Stimulated activated CD4-positive, alpha-beta T cell treated with anti-CD3 and anti-CD28 coated beads, Interleukin-1b, Interleukin-23, amount 100 ng/mL, for 48 hours (primary cell): ENCODE measurements around the gene INCENP.

Experiments
- DNase-seq: peaks from one replicate; pipeline ENCODE4 v3.0.0-alpha.2; 2020

The INCENP gene

DNA sequence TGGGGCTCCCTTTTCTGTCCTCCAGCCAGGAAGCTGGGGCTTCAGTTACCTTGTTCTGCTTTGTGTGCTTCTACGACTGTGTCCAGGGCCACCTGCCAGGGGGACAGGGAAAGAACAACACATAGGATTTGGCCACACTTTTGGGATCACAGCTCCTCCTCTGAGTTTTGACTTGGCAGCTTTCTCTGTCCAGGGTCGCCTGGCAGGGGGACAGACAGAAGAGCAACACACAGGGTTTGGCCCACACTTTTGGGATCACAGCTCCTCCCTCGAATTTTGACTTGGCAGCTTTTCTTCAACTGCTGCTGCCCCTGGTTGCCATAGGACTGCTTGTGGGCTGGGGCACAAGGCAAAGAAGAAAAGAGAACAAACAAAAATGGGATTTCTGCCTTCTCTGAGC lies 19.1 kb downstream of the INCENP start:
- no peak for DNase-seq

DNA sequence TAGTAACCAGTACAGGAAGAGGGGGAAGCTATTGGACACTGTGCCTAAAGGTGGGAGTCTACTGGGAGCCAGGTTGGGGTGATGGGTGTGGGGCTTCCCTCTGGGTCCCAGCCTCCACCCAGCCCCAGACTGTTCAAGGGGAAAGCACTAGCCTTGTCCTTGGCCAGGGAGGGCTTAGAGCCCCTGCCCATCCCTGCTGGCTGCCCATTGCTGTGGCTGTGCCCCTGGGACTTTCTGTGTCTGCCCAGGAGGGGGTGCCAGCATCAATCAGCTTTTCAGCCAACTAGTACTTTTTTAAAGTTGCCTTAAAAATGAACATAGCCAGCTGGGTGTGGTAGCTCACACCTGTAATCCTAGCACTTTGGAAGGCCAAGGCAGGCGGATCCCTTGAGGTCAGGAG lies 19.9 kb downstream of the INCENP start:
- no peak for DNase-seq

DNA sequence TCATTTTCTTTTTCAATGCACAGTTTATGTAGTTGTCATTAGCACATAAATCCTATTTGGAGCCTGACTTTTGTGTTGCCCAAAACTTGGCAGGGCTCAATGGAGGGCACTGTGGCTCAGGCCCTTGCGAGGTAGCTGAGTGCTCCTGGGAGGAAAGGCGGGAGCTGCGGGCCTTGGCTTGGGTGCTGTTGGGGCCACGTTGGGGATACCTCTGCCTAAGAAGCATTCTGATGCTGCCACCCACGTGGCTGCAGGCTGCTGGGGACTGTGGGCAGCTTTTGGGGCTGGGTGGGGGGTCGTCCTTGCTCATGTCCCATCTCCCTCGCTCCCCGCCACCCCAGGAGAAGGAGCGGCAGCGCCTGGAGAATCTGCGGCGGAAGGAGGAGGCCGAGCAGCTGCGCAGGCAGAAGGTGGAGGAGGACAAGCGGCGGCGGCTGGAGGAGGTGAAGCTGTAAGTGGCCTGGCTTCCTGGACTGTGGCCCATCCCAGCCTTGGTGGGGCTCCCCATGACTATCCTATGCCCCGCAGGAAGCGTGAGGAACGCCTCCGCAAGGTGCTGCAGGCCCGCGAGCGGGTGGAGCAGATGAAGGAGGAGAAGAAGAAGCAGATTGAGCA lies 20.9 kb downstream of the INCENP start:
- DNase-seq = no peak

DNA sequence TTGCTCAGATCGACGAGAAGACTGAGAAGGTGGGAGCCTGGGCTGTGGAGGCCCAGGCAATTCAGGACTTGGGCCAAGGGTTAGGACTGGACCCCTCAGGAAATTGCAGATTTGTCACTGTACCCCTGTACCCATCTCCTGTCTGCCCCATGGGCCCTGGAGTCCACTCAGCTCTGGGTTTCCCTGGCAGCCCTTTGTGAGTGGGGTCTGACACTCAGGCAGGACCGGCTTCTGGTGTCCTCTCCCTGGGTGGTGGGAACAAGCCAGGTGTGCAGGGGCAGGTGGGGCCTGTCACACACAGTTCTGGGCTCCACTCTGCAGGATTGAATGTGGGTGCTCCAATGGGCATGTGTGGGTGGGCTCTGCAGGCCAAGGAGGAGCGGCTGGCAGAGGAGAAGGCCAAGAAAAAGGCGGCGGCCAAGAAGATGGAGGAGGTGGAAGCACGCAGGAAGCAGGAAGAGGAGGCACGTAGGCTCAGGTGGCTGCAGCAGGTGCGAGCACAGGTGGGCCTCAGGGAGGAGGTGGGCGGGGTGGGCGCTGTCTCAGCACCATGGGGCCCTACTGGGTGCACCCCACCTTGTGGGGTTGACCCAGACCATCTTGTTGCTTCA lies 21.6 kb downstream of the INCENP start:
- no peak for DNase-seq

DNA sequence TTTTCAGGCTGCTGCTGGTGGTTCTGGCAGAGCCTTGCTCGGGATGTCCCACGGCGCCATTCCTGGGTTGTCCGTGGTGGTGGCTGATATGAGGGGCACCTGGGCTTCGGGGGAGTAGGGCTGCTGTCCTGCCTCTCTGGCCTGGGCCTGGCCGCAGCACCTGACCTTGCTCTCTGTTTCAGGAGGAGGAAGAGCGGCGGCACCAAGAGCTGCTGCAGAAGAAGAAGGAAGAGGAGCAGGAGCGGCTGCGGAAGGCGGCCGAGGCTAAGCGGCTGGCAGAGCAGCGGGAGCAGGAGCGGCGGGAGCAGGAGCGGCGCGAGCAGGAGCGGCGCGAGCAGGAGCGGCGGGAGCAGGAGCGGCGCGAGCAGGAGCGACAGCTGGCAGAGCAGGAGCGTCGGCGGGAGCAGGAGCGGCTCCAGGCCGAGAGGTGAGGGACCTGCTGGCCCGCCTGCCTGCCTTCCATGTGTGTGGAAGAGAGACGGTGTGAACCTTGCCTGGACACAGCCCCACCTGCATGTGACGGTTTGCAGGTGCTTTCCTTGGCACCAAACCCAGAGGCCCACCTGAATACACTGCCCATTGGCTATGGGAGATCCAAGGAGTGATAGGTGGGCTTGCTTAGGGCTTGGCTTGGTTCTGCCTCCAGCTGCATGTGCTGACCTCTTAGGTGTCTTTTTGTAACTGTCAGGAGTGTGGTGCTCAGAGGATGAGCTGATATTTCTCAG lies 22.8 kb downstream of the INCENP start:
- no peak for DNase-seq

DNA sequence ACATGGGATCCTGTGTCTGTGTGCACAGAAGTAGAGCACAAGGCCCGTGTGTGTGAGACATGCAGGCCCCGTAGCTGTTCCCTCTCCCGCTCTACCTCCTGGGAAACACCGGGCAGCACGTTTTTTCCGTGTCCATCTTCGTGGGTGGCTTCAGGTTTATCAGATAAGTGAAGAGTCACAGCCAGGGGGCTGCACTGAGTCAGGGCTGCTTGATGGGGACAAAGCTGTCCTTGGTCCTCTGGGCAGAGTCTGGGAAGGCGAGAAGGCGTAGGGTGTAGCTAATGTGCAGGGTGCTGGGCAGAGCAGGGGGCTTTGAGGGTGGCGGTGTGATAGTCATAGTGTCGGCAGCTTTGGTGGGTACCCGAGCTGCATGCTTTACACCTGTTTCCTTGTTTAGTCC lies 23.7 kb downstream of the INCENP start:
- no peak for DNase-seq

DNA sequence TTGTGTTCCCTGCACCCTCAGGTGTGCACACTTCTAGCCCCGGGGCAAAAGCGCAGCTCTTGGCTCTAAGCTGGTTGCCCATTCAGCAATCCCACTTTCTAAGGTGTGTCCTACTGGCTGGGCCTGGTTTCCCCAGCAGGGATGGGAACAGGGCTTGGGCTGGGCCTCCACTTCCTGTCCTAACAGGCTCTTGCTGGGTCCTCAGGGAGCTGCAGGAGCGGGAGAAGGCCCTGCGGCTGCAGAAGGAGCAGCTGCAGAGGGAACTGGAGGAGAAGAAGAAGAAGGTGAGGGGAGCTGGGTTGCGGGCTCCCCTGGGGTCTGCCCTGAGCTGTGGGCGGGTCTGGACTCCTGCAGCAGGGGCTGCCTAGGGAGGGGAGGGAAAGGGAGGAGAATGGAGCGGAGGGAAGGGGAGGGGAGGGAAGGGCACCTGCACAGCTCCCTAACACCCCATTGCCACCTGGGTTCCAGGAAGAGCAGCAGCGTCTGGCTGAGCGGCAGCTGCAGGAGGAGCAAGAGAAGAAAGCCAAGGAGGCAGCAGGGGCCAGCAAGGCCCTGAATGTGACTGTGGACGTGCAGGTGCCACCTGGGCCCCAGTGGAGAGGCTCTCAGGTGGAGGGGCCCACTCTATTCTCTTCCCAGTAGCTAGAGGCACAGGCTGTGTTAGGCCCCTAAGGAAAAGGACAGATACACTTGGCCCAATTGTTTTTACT lies 24.6 kb downstream of the INCENP start:
- DNase-seq = no peak

DNA sequence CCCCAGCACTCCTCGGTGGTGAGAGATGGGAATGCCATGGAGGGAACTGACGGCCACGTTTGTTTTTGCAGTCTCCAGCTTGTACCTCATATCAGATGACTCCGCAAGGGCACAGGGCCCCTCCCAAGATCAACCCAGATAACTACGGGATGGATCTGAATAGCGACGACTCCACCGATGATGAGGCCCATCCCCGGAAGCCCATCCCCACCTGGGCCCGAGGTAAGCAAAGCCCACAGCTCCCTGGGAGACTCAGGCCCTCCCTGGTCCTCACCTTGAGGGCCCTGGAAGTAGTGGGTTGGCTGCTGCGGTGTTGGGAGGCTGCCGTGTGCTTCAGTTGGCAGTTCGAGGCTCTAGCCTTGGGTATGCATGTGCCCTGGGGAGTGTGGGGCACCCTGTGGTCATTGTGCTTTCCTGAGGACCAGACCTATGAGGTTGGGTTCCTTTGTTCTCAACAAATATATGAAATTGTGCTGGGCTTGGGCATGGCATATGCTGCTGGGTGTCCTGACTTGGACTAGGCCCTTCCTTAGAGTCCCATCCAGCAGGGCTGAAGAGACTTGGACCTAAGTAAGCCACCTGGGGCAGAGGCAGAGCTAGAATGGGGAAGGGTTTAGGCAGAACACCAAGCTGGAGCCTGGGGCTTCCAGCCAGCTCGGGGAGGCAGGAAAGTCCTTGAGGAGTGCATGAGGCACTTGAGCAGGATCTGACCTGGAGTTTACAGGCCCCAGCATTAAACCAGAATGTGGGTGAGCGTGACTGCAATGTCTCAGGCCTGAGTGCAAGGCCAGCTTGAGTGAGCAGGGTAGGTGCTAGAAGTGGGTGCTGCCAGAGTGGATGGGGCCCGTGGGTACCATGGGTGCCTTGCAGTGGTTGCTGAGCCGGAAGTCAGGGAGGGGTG lies 26.4 kb downstream of the INCENP start:
- no peak for DNase-seq

DNA sequence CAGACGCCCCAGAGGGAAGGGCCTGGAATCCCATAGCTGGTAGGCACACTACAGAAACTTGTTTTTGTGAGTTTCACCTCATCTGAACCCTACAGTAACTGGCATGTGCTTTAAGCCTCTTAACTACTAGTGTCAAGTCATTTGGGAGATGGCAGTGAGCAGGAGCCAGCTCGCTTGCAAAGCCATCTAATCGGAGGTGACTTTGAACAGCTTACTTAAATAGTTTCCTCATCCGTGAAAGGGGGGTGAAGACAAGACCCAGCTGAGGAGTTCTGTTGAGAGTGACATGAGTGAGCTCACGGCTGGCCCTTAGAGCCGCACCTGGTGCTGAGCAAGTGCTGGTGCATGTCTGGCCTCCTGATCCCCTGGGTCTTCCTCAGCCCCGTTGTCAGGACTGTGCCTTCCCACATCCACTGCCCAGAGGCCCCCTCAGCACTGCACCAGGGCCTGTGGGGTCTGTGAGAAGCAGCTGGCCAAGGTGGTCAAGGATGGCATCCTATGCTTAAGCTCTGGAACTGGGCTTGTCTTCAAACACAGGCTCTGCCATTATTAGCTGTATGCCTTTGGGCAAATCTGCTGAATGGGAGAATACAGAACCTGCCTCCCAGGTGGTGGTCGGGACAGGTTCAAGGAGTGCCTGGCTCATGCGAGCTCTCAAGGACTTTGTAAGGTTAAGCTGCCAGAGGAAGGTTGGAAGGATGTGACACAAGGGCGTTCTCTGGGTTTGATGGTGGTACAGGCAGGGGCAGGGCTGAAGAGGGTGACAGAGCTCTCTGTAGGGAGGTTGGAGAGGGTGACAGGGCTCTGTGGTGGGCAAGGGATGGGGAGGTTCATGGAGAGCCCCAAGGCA lies 27.3 kb downstream of the INCENP start:
- DNase-seq = no peak

DNA sequence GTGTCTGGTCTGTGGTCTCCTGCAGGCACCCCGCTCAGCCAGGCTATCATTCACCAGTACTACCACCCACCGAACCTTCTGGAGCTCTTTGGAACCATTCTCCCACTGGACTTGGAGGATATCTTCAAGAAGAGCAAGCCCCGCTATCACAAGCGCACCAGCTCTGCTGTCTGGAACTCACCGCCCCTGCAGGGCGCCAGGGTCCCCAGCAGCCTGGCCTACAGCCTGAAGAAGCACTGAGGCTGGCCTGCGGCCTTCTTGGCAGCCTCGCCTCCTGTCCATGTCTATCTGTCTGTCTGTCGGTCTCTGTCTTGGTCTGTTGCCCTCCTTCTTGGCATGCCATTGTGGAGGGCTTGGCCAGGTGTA lies 27.9 kb downstream of the INCENP start:
- DNase-seq = no peak

DNA sequence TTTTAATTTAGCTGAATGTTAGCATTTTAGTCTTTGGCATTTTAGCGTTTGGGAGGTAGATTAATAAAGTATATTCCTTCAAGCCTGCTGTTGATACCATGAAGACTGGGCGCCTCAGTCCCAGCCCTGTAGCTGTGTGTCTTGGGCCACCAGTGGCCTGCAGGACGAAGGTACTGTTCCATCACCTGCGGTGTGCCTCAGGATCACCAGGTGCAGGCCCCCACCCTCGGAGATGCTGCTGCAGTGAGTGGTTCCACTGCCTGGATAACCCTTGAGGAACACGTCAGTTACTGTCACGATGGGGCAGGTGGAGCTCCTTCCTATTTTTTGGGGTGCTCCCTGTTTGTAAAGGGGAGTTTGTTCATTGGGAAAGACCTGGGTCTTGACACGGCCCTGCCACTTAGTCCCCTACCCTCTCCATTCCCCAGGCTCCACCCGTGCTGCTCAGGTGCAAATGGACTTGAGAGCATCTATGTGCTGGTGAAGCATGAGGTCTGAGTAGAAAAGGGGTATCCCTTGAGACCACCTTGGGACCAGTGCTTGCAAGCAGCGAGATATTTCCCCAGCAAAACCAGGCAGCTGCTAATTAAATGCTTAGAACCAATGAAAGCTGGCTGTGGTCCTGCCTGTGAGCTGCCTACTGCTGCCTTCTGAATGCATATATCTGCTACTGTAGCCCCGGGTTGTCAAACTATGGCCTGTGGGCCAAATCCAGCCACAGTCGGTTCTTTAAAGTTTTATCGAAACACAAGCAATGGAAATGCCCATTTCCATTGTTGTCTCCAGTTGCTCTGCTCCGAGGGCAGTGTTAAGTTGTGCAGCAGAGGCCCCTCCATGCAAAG lies 28.7 kb downstream of the INCENP start:
- DNase-seq = no peak

DNA sequence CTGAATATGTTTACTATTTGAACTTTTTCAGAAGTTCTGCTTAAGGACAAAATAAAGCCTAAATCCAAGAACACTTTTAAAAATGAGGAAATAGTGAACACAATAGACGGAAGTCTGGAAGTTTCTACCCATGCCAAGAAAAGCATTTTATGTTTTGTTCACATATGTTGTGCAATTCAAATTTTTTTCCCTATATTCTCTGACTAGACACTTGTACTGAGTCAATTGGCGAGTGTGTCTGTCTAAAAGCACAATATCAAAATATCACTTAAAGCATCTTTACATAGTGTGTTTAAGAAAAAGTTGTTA lies 29.2 kb downstream of the INCENP start:
- DNase-seq = no peak

DNA sequence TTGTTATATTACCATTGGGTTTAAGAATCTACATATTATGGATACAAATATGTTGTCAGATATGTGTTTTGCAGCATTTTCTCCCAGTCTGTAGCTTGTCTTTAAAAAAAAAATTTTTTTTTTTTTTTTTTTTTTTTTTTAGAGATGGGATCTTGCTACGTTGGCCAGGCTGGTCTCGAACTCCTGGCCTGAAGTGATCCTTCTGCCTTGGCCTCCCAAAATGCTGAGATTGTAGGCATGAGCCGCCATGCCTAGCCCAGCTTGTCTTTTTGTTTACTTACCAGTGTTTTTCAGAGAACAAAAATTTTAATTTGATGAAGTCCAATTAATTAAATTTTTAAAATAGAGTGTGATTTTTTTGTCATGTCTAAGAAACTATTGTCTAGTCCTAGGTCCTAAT lies 29.8 kb downstream of the INCENP start:
- DNase-seq = no peak

DNA sequence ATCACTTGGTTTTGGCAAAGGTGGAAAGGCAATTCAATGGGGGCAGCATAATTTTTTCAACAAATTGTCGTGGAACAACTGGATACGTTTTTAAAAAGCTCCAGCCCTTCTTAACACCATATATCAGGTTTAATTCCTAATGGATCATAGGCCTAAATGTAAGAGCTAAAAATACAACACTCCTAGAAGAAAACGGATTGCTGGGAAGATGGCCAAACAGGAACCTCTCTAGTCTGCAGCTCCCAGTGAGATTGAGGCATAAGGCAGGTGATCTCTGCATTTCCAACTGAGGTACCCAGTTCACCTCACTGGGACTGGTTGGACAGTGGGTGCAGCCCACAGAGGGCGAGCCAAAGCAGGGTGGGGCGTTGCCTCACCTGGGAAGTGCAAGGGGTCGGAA lies 33.8 kb downstream of the INCENP start:
- DNase-seq = no peak

DNA sequence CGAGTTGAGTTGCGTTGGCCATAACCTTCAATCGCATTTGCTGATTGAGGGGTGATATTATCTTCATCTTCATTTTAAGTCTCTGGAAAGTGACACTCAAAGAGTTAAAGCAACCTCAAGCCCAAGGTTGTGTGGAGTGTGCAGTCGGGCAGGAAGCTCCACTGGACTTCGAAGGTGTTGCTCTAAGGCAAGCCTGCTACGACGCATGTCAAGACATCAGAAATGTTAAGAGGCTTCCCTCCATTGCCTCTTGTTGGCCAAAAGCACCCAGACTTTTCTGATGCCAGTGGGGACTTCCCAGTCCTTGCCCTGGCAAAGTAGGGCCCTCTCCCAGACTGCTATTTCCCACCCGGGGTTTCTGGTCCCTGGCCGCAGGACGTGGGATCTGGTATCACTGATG lies 42.6 kb downstream of the INCENP start:
- DNase-seq = no peak

DNA sequence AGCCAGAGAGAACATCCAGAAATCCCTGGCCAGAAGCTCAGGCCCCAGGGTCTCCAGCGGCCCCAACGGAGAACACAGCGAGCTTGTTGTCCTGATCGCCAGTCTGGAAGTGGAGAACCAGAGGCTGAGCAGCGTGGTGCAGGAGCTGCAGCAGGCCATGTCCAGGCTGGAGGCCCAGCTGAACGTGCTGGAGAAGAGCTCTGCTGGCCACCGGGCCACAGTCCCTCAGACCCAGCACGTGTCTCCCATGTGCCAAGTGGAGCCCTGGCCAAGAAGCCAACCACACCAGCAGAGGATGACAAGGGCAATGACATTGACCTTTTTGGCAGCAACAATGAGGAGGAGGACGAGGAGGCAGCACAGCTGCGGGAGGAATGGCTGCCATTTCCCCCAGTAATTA lies 45.6 kb downstream of the INCENP start:
- no peak for DNase-seq

DNA sequence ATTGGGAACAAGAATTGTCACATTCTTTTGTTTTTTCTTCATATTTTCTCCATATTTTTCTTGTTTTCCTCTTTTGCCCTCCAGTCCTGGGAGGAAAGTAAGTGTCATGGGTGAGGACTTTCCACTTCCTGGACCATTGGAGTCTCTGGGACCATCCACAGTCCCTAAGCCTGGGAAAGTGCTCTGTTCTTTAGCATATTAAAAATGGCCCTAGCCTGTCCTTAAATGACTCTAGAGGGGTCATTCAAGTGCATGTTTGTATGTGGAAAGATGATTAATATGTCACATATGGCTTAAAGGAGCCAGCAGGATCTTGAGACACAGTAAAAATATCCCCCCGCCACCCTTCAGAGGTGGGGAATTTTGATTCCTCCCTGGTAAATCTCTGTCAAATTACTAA lies 46.1 kb downstream of the INCENP start:
- DNase-seq = no peak

DNA sequence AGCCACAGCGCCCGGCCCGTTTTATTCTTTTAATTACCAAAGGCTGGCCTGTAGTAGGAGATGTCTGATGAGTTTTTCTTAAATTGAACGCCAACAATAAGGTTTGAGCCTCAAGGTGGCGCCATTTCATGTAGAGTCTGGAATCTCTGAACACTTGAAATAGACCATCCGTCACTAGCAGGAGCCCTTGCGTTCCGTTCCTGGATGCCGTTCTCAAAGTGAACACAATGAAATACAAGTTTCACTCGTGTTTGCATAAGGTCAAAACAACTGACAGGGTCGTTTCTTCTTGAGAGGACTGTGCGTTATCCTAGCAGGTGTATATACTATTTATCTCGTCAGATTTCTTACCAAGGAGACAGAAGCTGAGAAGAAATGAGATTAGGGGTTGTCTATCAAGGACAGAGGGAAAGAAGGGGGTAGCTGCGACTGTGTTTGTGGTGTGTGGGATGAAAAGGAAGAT lies 47.5 kb downstream of the INCENP start:
- peak; percentile 73 for DNase-seq

DNA sequence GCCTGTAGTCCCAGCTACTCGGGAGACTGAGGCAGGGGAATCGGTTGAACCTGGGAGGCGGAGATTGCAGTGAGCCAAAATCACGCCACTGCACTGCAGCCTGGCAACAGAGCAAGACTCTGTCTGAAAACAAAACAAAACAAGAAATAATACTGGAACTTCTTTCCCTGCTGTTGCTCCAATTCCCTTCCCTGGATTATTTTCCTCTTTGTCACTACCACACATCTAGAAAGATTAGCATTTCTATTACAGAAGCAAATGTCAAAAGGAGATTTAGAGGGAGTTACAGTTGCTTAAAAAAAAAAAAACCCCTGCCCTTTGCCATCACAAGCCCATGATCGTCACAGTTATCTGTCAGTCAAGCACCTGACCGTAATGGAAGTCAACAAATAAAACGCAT lies 48.5 kb downstream of the INCENP start:
- no peak for DNase-seq

DNA sequence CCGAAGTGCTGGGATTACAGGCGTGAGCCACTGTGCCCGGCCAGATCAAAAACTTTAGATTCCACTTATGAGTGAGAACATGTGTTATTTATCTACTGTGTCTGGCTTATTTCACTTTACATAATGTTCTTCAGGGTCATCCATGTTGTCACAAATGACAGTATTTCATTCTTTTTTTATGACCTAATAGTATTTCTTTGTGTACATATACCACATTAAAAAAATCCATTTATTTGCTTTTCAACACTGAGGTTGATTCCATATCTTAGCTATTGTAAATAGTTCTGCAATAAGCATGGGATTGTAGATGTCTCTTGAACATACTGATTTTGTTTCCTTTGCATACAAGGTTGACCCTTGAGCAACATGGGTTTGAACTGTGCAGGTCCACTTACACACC lies 53.0 kb downstream of the INCENP start:
- no peak for DNase-seq

DNA sequence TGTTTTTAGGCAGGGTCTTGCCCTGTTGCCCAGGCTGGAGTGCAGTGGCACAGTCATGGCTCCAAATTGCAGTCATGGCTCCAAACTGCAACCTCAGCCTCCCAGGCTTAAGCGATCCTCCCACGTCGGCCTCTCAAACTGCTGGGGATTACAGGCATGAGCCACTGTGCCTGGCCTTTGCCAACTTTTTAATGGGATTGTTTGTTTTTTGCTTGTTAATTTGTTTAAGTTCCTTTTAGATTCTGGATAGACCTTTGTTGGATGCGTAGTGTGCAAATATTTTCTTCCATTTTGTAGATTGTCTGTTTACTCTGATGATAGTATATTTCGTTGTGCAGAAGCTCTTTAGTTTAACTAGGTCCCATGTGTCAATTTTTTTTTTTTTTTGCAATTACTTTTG lies 56.2 kb downstream of the INCENP start:
- DNase-seq = no peak
